SH-SY5Y (cell line): Measurements from ENCODE around the gene SETBP1.

ENCODE experiments used
- GATA2 ChIP-seq: IDR thresholded peaks from 2 replicates; pipeline ENCODE4 v1.6.1; 2011; ENCODE audit warnings: mild to moderate bottlenecking, low read depth, low read length
- GATA3 ChIP-seq: IDR thresholded peaks from 2 replicates; pipeline ENCODE4 v1.6.1; 2011; ENCODE audit warnings: low read depth, mild to moderate bottlenecking, low read length, moderate library complexity

Gene SETBP1

GRCh38 chr18:44788334-44788733 is 107.6 kb downstream of the SETBP1 start:
- TF ChIP-seq GATA3: peak; percentile 79
- peak; percentile 89 for TF ChIP-seq GATA2

GRCh38 chr18:44789710-44790109 is 109.0 kb downstream of the SETBP1 start:
- TF ChIP-seq GATA3: peak; percentile 87
- TF ChIP-seq GATA2: peak; percentile 94

DNA sequence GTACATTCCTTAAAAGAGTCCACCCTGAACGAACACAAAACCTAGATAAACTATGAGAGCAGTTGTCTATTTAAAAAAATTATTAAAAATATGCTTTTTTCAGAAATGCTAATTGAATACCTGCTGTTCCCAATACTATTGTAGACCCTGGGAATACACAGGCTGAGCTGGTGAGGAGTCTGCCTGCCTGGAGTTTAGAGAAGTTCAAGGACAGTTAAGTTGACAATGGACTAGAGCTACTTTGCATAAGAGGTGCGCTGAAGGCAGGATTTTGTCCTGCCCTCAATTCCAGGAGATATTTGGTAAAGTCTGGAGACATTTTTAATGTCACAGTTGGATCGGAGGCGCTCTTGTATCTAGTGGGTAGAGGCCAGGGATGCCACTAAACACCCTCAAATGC is 110.2 kb downstream of the SETBP1 start:
- TF ChIP-seq GATA2 (no peak), GATA3 (no peak)

DNA sequence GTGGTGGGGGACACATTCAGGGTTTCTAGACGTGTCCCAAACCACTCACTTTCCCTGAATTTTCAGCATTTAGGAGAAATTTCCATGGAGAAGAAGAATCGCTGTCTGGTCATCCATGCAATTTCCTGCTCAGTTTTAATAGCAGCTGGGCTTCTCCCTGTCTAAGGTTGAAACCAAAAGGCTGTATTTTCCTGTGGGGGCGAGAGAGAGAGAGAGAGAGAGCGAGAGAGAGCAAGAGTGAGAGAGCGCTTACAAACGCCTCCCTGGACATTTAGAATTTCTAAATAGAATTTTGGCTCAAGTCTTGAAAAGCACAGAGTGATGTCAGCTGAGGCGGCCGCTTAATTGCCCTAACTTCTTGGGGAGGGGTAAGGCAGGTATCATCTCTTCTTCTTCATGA is 110.8 kb downstream of the SETBP1 start:
- TF ChIP-seq GATA2 (no peak), GATA3 (no peak)

DNA sequence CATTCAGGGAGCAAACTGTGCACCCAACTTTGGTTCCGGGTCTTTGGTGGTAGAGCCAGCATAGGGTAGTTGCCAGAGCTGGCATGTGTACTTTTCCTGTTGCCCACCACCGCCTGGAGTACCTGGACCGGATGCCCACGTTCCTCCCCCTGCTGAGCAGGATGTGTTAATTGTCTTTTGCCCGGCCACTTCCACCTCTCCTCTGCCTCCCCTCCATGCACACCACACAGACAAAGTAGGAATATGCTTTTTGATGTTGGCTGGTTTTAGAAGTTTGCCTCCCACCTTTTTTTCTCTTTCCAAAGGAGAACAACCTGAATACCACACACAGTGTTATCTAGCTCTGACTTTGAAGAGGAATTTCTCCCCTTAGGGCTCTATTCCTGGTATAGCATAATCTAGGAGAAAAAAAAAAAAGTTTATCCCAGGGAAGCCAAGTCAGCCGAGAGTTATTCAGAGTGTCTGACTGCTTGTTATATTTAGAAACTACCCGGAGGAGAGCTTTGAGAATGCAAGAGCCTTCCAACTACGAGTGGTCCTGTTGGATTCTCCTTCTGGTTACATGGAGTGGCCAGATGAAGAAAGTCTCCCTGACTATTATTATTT is 111.9 kb downstream of the SETBP1 start:
- TF ChIP-seq GATA3 (no peak), GATA2 (no peak)

- TF ChIP-seq GATA2 (no peak), GATA3 (no peak)
Observed at GRCh38 chr18:44793194-44793593, 112.5 kb downstream of the SETBP1 start.

GRCh38 chr18:44793685-44794084 is 113.0 kb downstream of the SETBP1 start:
- TF ChIP-seq GATA2 (no peak), GATA3 (no peak)

DNA sequence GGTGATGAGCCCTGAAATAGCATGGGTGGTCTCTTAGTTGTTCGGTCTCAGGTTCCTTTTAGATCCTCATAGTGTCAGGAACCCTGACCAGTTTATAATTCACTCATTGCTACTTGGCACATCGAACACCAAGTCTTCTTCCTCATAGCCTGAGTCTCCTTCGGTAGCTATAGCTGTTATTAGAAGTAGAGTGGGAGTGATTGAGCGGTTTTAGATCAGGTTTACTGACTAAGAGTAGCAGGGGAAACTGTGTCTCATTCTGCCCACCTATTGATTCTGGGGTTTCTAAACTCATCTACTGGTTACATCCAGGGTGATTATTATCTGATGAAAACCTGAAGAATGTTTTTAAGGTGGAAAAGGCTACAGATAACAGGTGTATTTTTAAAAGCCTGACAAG is 114.6 kb downstream of the SETBP1 start:
- no peak for TF ChIP-seq GATA3
- no peak for TF ChIP-seq GATA2

DNA sequence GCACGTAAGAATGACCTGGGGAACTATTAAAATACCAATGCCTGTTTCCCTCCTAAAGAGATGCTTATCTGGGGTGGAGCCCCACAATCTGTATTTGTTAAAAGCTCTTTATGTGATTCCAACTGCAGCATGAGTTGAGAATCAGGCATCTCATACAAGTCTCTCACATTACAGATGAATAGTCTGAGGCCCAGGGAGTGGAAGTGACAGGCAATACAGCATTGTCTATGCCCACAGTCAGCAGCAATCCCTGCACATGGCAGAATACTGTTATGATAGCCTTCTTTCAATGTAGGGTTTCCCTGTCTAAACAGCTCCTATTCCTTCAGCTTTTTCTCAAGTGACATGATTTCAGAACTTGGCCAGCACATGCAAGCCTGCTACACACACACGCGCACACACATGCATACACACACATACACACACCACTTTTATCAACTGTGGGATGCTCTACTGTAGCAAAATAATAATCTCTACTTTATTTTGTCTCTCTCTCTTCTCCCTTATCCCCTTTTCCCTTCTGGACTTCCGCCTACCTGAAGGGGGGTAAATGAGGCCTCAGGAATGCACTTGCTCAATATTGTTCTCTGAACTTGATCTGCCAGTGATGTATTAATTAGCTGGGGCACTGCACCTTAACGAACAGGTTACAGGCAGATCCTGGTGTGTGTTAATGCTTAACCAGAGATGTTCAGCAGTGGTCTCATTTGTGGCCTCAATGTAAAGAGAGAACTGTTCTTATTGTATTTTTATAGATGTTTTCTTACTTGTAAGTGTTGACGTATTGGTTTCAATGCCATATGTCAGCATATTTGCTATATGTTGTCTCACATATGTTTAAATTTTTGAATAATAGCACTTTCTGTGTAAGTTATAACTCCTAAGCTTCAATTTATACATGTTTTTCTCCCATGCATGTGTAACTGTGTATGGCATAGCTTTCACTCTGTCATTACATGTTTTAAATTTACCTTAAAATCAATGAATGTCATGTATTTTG is 116.0 kb downstream of the SETBP1 start:
- TF ChIP-seq GATA2: no peak
- no peak for TF ChIP-seq GATA3

GRCh38 chr18:44798433-44799048 is 117.9 kb downstream of the SETBP1 start:
- no peak for TF ChIP-seq GATA2
- no peak for TF ChIP-seq GATA3

- TF ChIP-seq GATA3 (no peak), GATA2 (no peak)
Observed at GRCh38 chr18:44799382-44799906, 118.8 kb downstream of the SETBP1 start.

DNA sequence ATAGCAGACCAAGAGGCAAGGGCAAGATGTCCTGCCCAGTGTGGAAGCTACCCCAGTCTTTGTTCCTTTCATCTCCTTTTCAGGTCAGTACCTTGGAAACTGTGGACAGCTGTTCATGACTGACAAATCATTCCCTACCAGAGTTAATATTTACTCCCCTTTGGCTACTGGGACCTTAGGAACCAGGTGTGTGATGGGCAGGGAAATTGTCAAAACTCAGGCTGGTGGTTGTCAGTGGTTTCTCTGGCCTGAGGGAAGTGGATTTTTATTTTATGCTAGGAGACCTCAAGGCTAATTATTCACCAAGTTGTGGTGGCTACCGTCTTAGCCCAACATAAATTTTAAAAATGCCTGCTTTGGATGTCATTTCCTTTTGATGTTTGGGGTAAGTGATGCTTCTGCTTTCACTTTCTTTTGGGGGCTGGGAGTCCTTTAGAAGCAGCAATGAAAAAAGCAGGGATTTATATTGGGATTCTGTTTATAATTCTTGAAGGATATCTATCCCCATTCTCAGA is 119.3 kb downstream of the SETBP1 start:
- TF ChIP-seq GATA3 (no peak), GATA2 (no peak)

GRCh38 chr18:44801781-44802180 is 121.1 kb downstream of the SETBP1 start:
- no peak for TF ChIP-seq GATA2
- TF ChIP-seq GATA3: no peak

GRCh38 chr18:44802508-44802907 is 121.8 kb downstream of the SETBP1 start:
- TF ChIP-seq GATA2 (no peak), GATA3 (no peak)
